ENCODE results near the gene KLK8.

- TF ChIP-seq POLR2A (IDR thresholded peaks at IDR 0.05) (no peak), CTCF (IDR thresholded peaks at IDR 0.05) (no peak)
Observed at GRCh38 chr19:51023946-51024345, 22.5 kb upstream of the KLK8 start.

Data from esophagus squamous epithelium (tissue), 4 donors.